GM18508 (cell line): ENCODE results near the gene DDAH1.

Experiments used
- ATAC-seq: cut with Tn5 transposase; IDR thresholded peaks from one replicate; pipeline ENCODE4 v1.9.1; 2021; ENCODE audit warnings: moderate number of reproducible peaks; ENCODE audit not compliant: insufficient read depth, unreplicated experiment

DDAH1 gene

DNA sequence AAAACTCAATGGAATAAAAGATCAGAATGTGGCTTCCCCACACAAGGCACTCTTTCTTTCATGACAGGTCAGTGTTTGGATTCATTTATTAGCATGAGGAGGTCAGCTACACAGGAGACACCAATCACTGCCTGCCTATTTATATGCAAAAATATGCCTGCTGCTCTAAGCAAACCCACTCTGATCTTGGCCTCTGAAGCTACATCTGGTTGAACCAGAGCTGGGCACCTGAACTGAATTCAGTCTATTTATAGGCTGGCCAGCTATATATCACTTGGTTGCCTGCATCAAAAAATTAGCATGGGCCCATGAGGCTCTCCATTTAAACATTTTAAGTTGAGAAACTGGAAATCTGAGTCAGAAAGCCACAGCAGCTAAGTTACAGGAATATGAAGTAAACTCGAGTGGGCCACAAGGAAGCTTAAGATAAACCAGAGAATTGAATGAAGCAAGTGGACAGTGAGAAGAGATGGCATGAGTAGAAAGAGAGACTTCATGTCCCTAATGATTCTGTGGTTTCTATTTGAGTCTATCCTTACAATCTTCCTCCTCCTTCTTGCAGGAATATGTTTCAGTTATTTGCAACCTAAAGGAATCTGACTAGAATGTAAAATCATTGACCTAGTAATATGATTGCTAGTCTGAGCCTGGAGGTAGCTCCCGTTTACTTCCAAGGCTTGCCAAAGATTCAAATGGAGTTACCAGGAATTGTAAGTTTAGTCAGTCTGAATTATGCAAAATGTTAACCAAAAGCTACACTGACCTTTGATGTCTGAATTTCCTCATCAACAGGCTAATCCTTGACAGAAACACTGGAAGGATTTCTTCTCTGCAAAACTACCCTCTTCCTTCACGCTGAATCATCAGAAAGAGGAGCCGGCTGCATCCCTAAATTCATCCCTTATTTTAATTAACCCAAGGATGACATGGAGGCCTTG lies 17.7 kb downstream of the DDAH1 start:
- no peak for ATAC-seq

DNA sequence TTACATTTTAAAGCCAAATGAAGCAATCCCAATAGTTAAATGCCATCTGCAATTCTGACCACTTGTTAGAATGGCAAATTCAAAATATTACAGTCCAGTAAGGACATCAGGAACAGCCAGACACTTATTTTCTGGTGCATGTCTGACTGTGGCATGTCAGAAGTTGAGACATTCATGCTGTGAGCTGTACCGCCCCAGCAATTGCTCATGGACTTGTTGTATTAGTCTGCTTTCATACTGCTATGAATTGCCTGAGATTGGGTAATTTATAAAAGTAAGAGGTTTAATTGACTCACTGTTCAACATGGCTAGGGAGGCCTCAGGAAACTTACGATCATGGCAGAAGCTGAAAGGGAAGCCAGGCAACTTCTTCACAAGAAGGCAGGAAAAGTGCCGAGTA lies 19.1 kb downstream of the DDAH1 start:
- no peak for ATAC-seq

DNA sequence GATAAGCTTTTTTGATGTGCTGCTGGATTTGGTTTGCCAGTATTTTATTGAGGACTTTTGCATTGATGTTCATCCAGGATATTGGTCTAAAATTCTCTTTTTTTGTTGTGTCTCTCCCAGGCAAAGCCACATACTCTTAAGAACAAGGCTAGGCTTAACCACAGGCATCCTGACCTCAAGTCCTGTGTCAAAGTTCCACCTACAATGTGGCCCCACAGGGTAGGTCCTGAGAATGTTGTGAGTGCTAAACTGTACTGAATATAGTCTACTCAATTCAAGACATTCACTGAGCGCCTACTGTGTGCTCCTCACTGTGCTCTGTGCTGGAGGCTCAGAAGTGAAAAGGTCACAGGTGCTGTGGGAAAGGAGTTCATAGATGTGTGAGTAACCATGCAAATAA lies 20.6 kb downstream of the DDAH1 start:
- ATAC-seq, result no peak

DNA sequence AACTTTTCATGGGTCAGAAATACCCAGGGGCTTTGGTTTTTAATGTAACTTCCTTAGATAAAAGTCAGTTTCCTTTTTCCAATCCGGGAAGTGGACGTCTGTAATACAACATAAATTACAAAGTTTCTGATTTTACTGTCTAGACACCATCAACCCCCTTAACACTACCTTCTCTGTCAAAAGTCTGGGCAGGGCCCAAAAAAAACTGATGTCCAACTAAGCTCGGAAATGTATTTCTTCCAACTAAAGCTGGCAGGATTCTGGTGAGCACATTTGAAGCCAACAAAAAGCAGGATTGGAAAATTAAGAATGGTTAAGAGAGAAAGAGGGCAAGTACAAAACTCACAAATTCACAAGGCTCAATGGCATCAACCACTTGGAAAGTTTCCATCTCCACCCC lies 24.3 kb downstream of the DDAH1 start:
- no peak for ATAC-seq

DNA sequence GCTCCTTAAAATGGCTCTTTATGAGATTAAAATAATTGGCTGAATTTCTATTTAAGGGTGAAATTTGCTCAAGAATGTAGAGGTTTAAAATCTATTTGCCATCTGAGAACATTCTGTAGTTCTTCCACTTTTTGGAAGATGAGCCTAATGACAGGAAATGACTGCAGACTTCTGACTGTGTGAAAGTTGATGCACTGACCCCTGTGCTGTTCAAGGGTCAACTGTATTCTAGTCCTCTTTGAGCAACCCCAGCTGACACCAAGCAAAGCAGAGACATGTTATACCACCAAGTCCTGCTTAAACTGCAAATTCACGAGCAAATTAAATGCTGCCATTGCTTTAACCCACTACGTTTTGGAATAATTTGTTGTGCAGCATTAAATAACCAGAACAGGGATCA lies 26.6 kb downstream of the DDAH1 start:
- no peak for ATAC-seq

DNA sequence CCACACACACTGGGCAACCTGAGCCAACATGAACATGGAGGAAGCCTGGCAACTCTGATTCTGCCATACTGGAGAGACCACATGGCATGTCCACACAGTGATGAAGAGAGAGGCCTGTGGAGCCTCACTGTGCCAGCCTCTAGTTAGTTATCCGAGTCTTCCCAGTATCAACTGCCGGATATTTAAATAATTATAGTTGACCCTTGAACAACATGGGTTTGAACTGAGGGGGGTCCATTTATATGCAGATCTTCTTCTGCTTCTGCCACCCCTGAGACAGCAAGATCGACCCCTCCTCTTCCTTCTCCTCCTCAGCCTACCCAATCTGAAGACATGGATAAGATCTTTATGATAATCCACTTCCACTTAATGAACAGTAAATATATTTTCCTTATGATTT lies 27.8 kb downstream of the DDAH1 start:
- no peak for ATAC-seq

DNA sequence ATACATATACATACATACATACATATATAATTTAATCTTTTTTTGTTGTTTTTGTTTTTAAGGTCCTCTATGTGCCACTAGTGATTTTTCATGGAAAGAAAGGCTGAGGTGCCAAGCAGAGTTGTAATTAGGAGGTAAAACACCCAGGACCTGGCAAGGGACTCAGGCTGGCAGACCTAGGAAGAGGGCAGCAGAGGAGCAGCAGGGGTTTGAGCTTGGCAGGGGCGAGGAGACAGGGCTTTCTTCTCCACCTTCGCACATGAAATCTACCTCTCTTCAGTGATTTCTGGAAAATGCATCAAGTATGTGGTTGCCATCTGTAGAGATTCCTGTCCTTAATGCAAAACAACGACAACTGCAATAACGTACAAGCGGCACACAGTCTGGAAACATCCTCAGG lies 31.9 kb downstream of the DDAH1 start:
- no peak for ATAC-seq

DNA sequence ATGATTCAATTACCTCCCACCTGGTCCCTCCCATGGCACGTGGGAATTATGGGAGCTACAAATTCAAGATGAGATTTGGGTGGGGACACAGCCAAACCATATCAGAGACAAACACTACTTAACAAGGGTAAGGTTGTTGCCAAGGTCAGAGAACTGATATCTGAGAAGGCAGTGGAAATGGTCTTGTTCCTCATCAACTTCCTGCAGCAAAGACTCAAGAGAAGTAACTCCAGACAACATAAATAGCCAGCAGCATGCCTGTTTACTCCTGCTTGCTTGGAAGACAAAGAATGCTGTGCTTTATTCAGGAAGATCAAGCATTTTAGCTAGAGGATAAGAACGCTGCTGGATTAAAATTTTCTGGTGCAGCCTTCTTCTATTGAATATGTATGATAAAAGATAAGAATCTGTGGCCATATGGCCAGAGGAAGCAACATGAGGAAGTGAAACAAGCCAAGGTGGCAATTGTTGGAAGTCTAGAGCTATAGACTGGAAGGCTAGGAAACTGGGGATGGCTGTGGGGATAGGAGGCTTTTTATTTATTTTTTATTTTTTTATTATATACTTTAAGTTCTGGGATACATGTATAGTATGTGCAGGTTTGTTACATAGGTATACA lies 36.4 kb downstream of the DDAH1 start:
- no peak for ATAC-seq

DNA sequence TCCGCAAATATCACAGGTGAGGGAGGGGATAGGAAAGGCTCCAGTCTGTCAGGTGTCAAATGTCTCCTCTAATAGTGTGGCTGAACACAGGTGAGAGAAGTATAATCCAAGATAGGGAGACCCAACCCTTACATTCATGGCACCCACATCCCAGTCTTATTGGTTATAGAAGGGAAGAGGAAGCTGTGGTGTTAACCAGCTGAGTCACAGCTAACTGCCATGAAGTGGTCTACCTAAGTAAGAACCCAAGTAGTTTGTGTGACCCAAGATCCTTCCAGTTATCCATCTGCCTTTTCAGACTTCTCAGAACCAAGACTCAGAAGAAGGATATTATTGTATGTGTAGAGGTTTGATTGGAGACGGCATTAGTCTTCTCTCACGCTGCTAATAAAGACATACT lies 37.1 kb downstream of the DDAH1 start:
- no peak for ATAC-seq

DNA sequence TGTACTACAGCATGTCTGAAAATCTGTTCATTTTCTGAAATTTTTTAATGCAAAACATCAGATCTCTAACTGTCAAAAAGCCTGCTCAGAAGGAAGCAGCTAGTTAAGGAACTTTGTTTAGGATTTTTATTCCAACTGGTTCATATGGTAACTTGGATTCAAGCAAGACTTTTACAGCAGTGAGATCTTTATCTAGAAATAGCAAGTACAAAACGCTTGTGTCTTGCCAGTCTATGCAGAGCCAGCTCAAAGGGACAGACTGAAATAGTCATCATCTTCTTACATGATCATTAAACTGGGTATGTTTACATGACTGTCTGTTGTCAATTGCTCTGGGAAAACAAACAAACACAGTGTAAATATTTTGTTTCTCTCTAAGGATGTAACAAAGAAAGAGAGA lies 37.6 kb downstream of the DDAH1 start:
- no peak for ATAC-seq

DNA sequence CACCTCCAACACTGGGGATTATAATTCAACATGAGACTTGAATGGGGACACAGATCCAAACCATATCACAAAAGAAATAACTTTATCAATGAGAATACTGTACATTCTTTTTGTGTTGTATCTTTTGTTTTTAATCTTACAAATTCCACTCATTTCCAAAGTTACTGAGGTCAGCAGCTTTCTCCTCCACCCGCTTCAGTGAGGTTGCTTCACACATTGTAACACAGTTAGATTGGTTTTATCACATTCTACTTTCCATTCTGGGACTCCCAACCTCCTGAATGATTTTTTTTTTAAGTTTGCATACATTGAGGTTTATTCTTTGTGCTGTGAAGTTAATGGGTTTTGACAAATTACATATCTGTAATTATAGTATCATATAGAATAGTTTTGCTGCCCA lies 43.8 kb downstream of the DDAH1 start:
- no peak for ATAC-seq

DNA sequence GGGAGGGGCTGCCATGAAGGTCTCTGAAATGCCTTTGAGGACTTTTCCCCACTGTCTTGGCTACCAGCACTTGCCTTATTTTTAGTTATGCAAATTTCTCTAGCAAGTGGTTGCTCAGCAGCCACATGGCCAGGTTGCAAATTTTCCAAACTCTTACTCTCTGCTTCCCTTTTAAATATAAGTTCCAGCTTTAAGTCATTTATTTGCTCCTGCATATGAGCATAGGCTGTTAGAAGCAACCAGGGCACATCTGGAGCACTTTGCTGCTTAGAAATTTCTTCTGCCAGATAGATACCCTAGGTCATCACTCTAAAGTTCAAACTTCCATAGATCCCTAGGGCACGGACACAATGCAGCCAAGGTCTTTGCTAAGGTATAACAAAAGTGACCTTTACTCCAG lies 44.8 kb downstream of the DDAH1 start:
- no peak for ATAC-seq

DNA sequence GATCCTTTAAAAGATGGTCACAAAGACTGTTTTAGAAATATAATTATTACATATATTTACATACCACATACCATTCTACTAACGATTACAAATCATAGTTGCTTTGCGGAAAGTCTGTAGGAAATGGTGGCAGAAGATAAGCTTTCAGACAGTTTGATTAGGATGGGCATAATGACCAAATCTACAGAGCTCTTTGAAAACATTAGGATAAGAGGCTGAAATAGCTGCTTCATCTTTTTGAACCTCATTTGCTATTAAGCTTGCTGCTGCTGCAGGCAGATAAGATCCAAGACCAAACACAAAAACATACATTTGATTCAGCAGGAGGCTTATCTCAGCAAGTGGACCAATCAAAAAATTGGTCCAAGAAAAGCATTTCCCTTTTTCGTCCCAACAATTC lies 47.1 kb downstream of the DDAH1 start:
- no peak for ATAC-seq

DNA sequence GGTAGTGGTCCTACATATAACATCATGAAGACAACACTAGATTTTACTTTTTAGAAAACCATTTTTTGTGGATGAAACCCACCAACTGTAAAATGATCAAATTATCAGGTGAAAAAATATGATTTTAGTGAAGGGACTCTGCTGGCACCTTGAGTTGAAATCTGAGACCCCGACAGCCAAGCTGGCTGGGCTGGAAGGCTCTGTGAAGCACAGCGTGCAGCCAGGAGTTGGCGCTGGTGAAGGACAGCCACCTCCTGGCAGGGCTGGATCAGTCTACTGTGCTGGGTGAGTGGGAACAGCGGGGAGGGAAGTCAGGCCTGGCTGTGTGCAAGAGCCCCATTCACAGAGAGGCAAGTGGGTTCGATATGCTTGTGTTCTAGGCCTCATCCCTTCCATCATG lies 47.9 kb downstream of the DDAH1 start:
- no peak for ATAC-seq

DNA sequence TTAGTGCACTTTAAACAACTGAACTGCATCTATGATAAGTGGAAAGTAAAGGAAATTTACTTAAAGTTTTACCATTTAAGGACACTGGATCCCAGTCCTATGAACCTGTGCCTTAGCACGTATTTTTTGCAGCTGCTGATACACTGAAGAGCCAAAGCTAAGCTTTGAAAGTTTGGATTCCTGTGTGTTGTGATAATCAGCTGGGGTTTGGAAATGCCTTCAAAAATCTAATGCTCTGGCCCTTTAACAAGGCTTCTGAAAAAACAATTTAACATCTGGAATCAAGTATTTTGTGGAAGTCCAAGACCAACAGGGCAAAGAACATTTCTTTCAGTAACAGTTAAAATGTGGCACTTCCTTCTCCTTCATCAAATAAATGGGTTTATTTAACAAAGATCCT lies 51.8 kb downstream of the DDAH1 start:
- no peak for ATAC-seq

DNA sequence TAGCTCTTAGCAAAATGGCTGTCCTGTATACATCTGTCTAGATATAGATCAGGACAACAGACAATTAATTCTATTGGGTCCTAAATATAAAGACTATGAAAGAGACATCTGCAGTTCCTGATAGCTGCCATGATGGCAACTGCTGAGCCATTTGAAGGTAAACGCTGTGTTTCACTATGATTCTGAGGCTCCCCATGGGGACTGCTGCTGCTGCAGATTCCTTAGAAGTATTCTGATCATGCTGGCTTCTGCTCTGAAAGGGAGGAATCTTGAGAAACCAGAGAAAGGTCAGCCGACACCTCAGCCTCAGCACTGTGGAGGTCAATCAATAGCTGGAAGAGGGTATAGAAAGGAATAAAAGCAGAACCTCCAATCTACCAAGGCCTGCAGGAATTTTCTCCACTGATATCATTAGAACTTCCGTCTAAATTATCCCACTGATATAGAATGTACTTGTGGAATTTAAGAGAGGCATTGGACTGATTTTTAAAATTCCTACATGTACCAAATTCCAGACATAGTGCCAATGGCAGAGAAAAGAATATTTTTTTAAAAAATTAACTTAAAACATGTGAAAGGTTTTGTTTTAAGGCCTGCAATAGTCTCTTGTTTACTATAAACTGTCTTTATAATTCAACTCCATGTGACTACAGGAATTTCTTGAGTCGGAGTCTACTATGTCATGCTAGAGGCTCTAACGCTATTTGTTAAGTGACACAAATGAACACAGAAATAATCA lies 53.2 kb downstream of the DDAH1 start:
- no peak for ATAC-seq

DNA sequence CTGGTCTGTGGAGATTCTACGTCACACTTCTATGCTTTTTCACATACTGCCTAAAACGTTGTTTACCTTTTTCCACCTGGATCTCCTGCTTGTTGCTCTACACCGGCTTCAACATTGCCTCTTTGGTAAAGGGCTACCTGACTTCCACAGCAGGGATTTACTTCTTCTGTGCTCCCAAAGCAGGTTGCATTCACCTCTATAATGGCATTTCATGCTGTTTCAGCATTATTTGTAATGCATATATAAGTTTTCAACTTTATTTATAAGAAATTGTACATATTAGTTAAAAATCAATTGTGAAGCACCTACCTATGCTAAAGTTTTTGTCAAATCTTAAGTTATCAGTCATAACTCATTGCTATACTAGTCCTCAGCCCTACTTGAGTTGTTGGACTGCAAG lies 55.4 kb downstream of the DDAH1 start:
- no peak for ATAC-seq

DNA sequence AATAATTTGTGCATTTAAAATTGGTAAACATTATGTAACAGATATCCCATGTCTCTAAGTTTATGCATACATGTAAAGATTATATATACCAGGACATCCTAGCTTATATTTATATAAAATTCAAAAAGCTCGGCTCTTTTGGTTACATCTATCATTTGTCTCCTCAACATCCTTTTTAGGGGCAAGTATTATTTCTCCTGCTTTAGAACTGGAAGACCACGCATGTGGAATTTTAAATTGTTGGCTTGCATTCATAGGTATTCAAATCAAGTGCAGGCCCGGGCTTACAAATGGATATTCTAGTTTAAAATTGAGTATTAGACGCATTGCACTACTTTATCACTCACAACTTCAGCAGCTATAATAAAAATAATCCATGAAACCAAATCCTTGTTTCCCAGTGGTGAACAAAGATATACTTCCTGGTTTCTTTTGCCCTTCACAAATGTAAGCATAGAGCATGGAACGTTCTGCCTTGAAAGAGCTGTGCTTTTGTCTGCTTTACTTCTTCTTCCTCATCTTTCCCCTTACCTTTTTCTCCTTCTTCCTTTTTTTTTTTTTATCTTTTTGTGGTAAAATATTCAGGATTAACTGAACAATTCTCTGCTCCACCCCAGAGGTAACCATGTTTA lies 57.1 kb downstream of the DDAH1 start:
- no peak for ATAC-seq

DNA sequence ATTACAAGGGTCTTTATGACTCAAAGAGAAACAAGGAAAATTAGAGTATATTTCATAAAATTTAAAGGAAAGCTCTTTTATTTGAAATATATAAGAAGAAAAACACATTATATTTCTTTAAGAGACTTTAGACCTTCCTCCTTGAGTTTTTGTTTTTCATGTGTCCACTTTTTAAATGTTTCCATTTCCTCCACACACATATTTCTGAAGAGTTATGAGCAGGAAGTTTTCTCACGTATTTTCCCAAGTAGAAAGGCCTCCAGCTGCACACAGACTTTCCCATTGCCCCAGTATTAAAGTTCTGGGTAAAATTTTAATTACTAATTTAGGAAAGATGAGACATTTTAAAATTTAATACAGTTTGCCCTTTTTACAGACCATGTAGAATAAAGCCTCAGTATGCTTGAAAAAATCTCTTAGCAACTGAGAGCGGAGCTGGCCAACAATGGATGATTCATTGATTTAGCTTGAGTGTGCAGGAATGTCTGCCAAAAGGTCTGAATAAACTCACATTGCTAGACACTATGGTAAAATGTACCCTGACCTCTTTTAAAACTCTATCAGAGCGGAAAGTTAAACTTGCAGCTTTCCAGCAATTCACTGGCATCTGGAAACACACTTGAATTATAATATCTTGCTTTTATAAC lies 57.9 kb downstream of the DDAH1 start:
- ATAC-seq, result no peak

DNA sequence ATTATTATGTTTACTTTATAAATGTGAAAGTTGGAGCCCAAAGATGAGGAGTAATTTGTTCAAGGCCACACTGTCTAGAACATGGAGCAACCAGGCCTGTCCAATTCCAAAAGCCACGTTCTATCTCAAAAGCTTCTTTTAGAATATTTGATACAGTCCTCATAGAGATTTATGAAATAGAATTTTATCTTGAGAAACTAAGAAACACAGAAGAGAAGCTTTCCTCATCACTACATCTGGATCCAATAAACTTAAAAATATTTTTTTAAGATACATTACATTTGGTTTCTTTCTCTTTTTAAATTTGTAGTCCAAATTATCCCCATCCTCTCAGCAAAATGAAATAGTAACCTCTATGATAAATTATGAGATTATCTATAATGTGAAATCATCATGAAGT lies 58.9 kb downstream of the DDAH1 start:
- no peak for ATAC-seq
